Adrenal gland (tissue), 19 donors: ENCODE data around the gene LTB4R. TPM values are rescaled to one million over a fixed set of nuclear protein-coding genes. Genes with fewer than 3 reads are reported as not detected.
A peak's percentile ranks its signal among the peaks of the same experiment; 100 is the strongest.

Source experiments
- DNase-seq, 7 donors: peaks; one replicate each; pipeline ENCODE4 v3.0.0-alpha.2; 2019 to 2020
- H3K27ac ChIP-seq, 5 donors: fragments of 200-600 bp; sonication (generic) in 4 of 5; 1 replicate in 3 of 5; 2 replicates in 2 of 5; pipeline versions ENCODE4 v1.5.1 to v1.8.0; 2016 to 2020; ENCODE audit warnings: mild to moderate bottlenecking in 1 of 5
- H3K27me3 ChIP-seq: fragments of 200-600 bp; 2 replicates; pipeline ENCODE4 v1.8.0; 2021
- H3K36me3 ChIP-seq, 2 donors: fragments of 200-600 bp; replicated peaks in 1 of 2; 1 replicate in 1 of 2; 2 replicates in 1 of 2; pipeline versions ENCODE4 v1.5.1 to v1.8.0; 2018 to 2022
- H3K4me1 ChIP-seq, 2 donors: fragments of 200-600 bp; replicated peaks in 1 of 2; 1 replicate in 1 of 2; 2 replicates in 1 of 2; pipeline versions ENCODE4 v1.5.1 to v1.8.0; 2018 to 2021
- H3K4me3 ChIP-seq, 4 donors: fragments of 200-600 bp; sonication (generic) in 3 of 4; one replicate each; pipeline ENCODE4 v1.5.1; 2016 to 2018
- H3K9me3 ChIP-seq, 3 donors: fragments of 200-600 bp; sonication (generic) in 1 of 3; replicated peaks in 1 of 3; 1 replicate in 2 of 3; 2 replicates in 1 of 3; pipeline versions ENCODE4 v1.5.1 to v1.8.0; 2016 to 2021
- CTCF ChIP-seq, 6 experiments: fragments of 450-650 bp in 4 of 6; fragments of 200-600 bp in 2 of 6; sonication (generic) in 1 of 6; IDR thresholded peaks; 1 replicate in 5 of 6; 2 replicates in 1 of 6; pipeline versions ENCODE4 v1.5.1 to v1.8.0; 2016 to 2021; ENCODE audit warnings: antibody characterized with exemption in 6 of 6, mild to moderate bottlenecking in 2 of 6, moderate library complexity in 1 of 6
- POLR2A ChIP-seq, 2 donors: fragments of 450-650 bp; IDR thresholded peaks; one replicate each; pipeline ENCODE4 v1.6.1; 2017; ENCODE audit warnings: antibody characterized with exemption in 2 of 2, mild to moderate bottlenecking in 2 of 2, moderate library complexity in 1 of 2
- WGBS, 4 donors: extraction: QIAGEN DNeasy Blood & Tissue Kit in 2 of 4; methylation state at CpG; one replicate each; pipeline versions ENCODE4 v1.1.5 to v1.1.7; 2013 to 2017; 5-methylcytosine and 5-hydroxymethylcytosine counted together
- intact Hi-C, 2 donors: fragments of 100-400 bp; cut with DNase I; formaldehyde crosslinking; loops; one replicate each; pipeline versions ENCODE4 v1.14.1 to v1.15.0; 2022 to 2023
- long read RNA-seq, 10 donors: library from polyadenylated mRNA in 3 of 10; unstranded in 2 of 10; stranded (forward) in 1 of 10; transcript quantifications; one replicate each; pipeline ENCODE4 v2.0.0 and lab custom pipeline, GENCODE V29; 2021 to 2026
- polyA plus RNA-seq, 3 donors: library from polyadenylated mRNA; stranded (reverse); fragments of 200-250 nt in 2 of 3; fragments of 350-450 nt in 1 of 3; fragmentation: Illumina TruSeq in 1 of 3; extraction: RNeasy Lipid Tissue Mini Kit (QIAGEN cat#74804) in 1 of 3; gene quantifications; one replicate each; pipeline ENCODE4 v1.2.3, GENCODE V29; 2013 to 2014
- total RNA-seq, 9 donors: library from RNA; depleted of rRNA in 4 of 9; stranded (reverse); fragments of >200 nt in 4 of 9; fragments of 120-200 nt in 1 of 9; fragmentation: NEBNext Ultra II Directional in 1 of 9; extraction: Animal tissue kit (Norgen Biotek cat#: 25700) in 1 of 9; gene quantifications; one replicate each; pipeline versions ENCODE4 v1.1.0 to v1.2.4, GENCODE V29; 2013 to 2023
- donor health status: healthy with polysubstance abuse.
- donor health status: Bipolar disorder and iron deficiency.
- donor health status: DM: yes; HTN: yes; CAD: no.
- donor health status: DM: no; HTN: no; CAD: no.
- donor health status: DM: no; HTN: no; CAD: no.
- donor health status: DM: yes; HTN: yes; CAD: no.

The LTB4R gene
- 10 to 100 TPM in 5 of 9 donors, 1 to 10 TPM in 4; 1.4 to 21.0 (median 11.0) TPM for total RNA-seq
- 10 to 100 TPM in 2 of 3 donors, 1 to 10 TPM in 1; 9.4 to 30.2 (median 17.5) TPM for polyA plus RNA-seq
- long read RNA-seq, donor 1, full-length matches to known transcripts: 11 of 11 reads
- long read RNA-seq, donor 1, partial matches to known transcripts: 0 of 11 reads
- long read RNA-seq, donor 1, other reads (novel, unspliced or antisense): 0 of 11 reads
- long read RNA-seq, donor 2, transcript LTB4R-201 (2 exons, 1,616 nt): major isoform, 6 of 14 reads
- long read RNA-seq, donor 2, partial matches to known transcripts: 8 of 14 reads
- long read RNA-seq, donor 2, other reads (novel, unspliced or antisense): 0 of 14 reads
- long read RNA-seq, donor 3, partial matches to known transcripts: 0 of 3 reads
- long read RNA-seq, donor 3, other reads (novel, unspliced or antisense): 0 of 3 reads
- long read RNA-seq, donor 4, full-length matches to known transcripts: 5 of 5 reads
- long read RNA-seq, donor 4, partial matches to known transcripts: 0 of 5 reads
- long read RNA-seq, donor 4, other reads (novel, unspliced or antisense): 0 of 5 reads
- long read RNA-seq, donor 5, full-length matches to known transcripts: 12 of 14 reads
- long read RNA-seq, donor 5, partial matches to known transcripts: 1 of 14 reads
- long read RNA-seq, donor 5, other reads (novel, unspliced or antisense): 1 of 14 reads
- long read RNA-seq, donor 6, partial matches to known transcripts: 0 of 4 reads
- long read RNA-seq, donor 6, other reads (novel, unspliced or antisense): 2 of 4 reads
- long read RNA-seq, donor 7, partial matches to known transcripts: 0 of 1 reads
- long read RNA-seq, donor 7, other reads (novel, unspliced or antisense): 0 of 1 reads
- long read RNA-seq, donor 8, transcript LTB4R-201 (2 exons, 1,616 nt): major isoform, 6 of 6 reads
- long read RNA-seq, donor 8, partial matches to known transcripts: 0 of 6 reads
- long read RNA-seq, donor 8, other reads (novel, unspliced or antisense): 0 of 6 reads
- long read RNA-seq, donor 9, full-length matches to known transcripts: 3 of 3 reads
- long read RNA-seq, donor 9, partial matches to known transcripts: 0 of 3 reads
- long read RNA-seq, donor 9, other reads (novel, unspliced or antisense): 0 of 3 reads
- long read RNA-seq, donor 10, partial matches to known transcripts: 0 of 3 reads
- long read RNA-seq, donor 10, other reads (novel, unspliced or antisense): 0 of 3 reads

GRCh38 chr14:24310646-24311604 lies at the start of gene LTB4R:
TSS of gene LTB4R (plus strand) at chr14:24311502. CDS start at chr14:24315652, 4,150 bp downstream.
- Histone ChIP-seq H3K27ac (peak within 1 kb of the TSS; percentile 68 to 97 (median 83)), H3K4me3 (peak within 1 kb of the TSS in 3 of 4 donors; percentile 21 to 64 (median 41)), H3K36me3 (peaks cover 0 to 21% of the 10 kb centered on the region in 2 donors), H3K27me3 (no peaks in the 10 kb centered on the region), H3K4me1 (peaks cover 20 to 52% of the 10 kb centered on the region in 2 donors), H3K9me3 (no peaks in the 10 kb centered on the region)
- 1 to 6% (median 2%) methylated on average over 10 to 99 of the region's 99 CpGs for WGBS, 4 donors
- intact Hi-C loops: no loop called here
- DNase-seq: peak; percentile 80 to 89 (median 87)
- peak in 1 of 2 donors; percentile 59 for TF ChIP-seq POLR2A (IDR thresholded peaks at IDR 0.05)
- peak in 4 of 6 experiments; percentile 43 to 53 (median 50) for TF ChIP-seq CTCF (IDR thresholded peaks at IDR 0.05)

- Histone ChIP-seq H3K9me3 (no peaks in the 10 kb centered on the region), H3K27ac (no peak overlapping the region), H3K36me3 (peaks cover 0 to 9% of the 10 kb centered on the region in 2 donors), H3K27me3 (no peaks in the 10 kb centered on the region), H3K4me1 (no peaks in the 10 kb centered on the region), H3K4me3 (no peak overlapping the region)
- WGBS, 4 donors: 91 to 97% (median 93%) methylated on average over 6 to 19 of the region's 19 CpGs; no CpG with 5 or more reads in 1 of the 4 donors
- no peak for DNase-seq
- intact Hi-C loops: no loop called here
- TF ChIP-seq CTCF (IDR thresholded peaks at IDR 0.05) (no peak), POLR2A (IDR thresholded peaks at IDR 0.05) (no peak)
Observed at GRCh38 chr14:24261969-24262327, 49.4 kb upstream of the LTB4R start.

GRCh38 chr14:24262821-24263733 lies 48.2 kb upstream of the LTB4R start, which contains the start of gene TGM1:
TSS of gene TGM1 (minus strand) at chr14:24263177. CDS start at chr14:24262352, 825 bp downstream.
- H3K27ac ChIP-seq: peak within 1 kb of the TSS in 1 of 5 donors; percentile 66
- no peak within 1 kb of the TSS for H3K4me3 ChIP-seq
- H3K27me3 ChIP-seq: no peaks in the 10 kb centered on the region
- no peak for DNase-seq
- intact Hi-C loops: no loop called here
- peaks cover 0 to 17% of the 10 kb centered on the region in 2 donors for H3K36me3 ChIP-seq
- H3K4me1 ChIP-seq: no peaks in the 10 kb centered on the region
- H3K9me3 ChIP-seq: no peaks in the 10 kb centered on the region
- TF ChIP-seq POLR2A (IDR thresholded peaks at IDR 0.05) (no peak), CTCF (IDR thresholded peaks at IDR 0.05) (no peak)
- 81 to 87% (median 83%) methylated on average over 7 to 14 of the region's 14 CpGs for WGBS, 4 donors
